Non-pigmented ciliary epithelial cell (primary cell): ENCODE results near the gene THSD4.
"Not testable (repeated sequence)": the region's sequence is repeated elsewhere in the genome, so short reads cannot be mapped to it uniquely, and the experiment has no call there.

Experiments used
- DNase-seq: peaks from one replicate; pipeline ENCODE4 v3.0.0-alpha.2; 2010; ENCODE audit warnings: low read depth

The THSD4 gene

DNA sequence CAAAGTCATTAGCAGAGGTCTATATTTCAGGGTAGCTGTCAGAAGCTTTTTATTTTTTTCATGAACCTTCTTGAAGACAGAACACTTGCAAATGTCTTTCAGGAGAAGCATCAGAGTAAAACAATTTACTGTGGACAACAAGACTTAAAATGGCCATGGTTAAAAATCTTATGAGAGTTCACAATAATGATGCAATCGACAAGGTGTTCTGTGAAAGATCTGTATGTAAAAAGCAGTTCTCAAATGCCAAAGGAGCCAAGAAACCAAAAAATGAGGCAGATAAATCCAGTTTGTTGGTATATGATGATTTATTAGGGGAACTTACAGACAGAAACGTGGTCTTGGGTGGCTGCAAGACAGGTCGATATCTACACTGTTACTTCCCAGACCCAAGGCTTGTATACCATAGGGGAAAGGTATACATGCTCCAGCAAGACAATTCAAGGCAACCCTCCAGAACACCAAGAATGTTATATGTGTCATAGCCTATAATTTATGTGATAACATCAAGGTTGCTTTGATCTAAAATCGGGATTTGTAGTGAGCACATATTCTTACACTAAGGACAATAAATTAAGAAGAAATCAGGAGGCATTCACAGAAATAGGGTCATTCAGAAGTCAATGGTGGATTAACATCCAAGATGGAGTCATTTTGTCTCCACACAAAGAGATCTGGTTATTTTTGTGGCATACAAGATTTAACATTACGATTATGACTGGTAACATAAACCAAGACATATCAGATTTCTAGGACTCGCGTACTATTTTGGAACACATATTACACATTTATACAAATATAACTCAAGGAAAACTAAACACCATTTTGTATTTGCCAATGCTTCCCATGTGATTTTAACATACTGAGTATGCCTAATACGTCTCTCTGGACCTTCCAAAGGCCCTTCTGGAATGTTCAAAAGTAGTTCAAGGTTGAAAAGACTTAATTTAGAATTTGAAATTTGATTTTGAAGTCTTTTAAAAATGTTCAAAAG lies 316.4 kb downstream of the THSD4 start:
- no peak for DNase-seq

DNA sequence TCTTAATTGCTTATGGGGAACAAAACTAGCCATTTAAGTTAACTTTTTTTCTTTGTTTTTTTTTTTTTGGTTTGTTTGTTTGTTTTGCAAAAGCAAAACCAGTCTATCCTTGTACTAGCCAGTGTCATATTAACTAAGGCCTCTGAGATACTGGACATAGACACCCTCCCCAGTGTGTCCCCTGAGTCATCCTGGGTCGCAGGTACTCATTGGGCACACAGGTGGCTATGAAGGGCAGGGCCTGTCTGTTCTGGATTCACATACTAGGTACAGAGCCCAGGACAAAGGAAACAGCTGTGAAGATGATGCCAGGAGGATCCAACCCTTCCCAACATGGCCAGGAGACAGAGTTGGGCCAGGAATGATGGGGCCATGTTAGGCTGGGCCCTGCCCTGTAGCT lies 318.1 kb downstream of the THSD4 start:
- DNase-seq = no peak

DNA sequence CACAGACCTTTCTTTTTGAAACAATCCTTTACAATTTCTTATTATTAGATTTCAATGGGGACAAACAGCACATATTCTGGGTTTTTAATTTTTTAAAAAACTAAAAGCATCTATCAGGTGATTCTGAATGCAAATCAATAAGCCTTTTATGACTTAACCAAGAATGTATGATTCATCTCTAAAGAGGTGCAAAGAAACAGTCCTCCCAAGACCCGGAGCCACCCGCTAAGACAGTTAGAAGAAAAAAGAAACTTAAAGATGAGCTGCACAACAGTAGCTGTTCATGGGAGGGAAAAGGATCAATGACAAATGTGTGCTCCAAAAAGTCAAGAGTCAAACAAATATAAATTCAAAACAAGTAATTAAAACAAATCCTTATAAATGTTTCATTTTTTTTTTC lies 319.5 kb downstream of the THSD4 start:
- DNase-seq = no peak

DNA sequence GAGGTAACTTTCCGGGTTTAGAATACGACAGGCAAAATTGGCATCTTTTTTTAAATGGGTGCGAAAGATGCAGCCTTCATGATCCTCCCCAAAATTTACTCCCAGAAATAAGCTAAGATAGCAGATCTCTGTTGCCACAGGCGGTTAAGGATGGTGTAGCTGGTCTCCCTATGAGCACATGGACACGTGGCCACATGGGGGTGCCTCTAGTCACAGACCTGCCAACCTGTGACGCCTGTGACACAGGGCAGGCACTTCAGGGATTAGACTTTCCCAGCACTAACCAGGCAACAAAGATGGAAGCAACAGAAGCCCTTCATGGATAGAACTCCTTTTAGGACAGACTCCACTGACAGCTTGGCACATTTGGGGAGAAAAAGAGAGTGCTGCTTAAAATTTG lies 320.3 kb downstream of the THSD4 start:
- DNase-seq = no peak

DNA sequence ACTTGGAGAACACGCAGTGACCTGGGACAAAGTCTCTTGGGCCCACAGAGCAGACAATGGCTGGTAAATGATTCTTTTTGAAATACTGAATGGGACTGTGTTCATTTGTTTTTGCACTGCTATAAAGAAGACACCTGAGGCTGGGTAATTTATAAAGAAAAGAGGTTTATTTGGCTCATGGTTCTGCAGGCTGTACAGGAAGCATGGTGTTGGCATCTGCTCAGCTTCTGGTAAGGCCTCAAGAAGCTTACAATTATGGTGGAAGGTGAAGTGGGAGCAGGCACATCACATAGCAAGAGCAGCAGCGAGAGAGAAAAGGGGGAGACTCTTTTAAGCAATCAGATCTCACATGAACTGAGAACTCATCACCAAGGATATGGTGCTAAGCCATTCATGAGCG lies 321.6 kb downstream of the THSD4 start:
- no peak for DNase-seq

DNA sequence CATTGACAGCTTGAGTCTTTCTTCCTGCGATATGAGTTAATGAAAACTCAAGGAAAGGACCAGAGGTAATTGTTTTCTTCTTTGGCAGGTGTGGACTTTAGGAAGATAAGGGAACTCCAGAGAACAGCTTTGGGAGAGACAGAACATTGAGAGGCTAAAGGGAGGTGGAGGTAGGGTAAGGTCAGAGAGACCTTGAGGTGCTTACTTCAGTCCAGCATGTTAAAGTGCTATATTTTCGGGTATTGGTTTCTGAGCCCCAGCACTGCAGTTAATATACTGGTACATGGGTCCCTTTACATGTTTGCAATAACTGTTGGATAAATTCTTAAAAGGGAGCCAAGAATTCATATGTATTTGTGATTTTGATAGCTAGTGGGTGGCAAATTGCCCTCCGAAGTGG lies 322.1 kb downstream of the THSD4 start:
- no peak for DNase-seq

DNA sequence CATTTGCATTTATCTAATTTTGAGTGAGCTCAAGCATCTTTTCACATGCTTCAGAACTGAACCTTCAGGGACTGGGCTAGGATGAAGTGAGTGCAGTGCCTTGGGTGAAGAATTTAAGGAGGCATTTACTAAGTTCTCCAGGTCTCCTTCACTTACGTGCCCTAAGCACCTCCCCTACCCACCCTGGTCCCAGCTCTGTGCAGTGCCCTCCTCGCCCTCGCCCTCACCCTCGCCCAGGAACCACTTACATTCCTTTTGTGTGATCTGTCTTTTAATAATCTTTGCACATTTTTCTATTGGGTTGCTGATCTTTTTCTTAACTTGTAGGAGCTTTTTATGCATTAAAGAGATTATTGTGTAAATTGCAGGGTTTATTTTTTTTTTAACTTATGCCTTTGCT lies 322.6 kb downstream of the THSD4 start:
- DNase-seq = no peak

DNA sequence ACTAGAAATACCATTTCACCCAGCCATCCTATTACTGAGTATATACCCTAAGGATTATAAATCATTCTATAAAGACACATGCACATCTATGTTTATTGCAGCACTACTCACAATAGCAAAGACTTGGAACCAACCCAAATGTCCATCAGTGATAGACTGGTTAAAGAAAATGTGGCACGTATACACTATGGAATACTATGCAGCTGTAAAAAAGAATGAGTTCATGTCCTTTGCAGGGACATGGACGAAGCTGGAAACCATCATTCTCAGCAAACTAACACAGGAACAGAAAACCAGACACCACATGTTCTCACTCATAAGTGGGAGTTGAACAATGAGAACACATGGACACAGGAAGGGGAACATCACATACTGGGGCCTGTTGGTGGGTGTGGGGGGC lies 324.2 kb downstream of the THSD4 start:
- DNase-seq = not testable (repeated sequence)

DNA sequence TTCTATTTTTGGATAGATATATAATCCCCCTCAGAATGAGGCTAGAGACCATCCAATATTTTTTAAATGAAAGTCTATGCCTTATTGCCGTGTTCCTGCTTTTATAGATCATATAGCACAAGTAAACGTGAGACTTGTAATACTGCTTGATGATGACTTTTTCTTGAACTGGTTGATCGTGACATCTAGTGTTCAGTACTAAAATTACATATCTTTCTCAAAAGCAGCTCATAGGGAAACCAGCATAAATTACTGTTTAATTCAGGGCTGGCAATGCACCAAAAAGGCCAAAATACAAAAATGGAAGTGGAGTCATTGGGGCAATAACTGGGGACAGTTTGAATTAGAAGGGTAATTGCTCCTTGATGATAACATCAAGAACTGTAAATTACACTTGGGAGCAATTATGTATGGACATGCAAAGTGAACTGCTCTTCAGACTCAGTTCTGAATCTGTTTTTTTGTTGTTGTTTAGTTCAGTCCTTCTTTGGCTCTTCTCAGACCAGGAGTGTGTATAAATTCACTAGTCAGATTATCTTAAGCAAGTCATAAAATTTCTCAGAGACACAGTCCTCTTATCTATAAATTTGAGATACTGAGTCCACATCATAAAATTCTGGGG lies 325.3 kb downstream of the THSD4 start:
- no peak for DNase-seq

DNA sequence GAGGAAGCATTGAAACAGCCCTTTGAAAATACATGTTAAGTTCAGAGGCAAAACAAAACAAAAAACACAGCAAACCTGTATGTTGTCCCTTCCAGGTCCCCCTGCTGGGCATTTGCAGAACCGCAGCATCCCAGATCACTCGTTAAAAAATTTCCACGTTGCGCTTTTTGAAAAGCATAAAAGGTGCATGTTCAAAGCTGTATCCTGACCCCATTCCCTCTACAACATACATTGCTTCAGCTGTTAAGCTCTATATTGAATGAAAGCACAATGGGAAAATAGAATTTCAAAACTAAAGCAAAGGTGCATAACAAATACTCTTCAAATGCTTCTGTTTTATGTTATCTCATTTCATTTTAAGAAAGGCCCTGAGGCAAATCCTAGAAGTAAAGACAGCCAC lies 328.3 kb downstream of the THSD4 start:
- DNase-seq = no peak

DNA sequence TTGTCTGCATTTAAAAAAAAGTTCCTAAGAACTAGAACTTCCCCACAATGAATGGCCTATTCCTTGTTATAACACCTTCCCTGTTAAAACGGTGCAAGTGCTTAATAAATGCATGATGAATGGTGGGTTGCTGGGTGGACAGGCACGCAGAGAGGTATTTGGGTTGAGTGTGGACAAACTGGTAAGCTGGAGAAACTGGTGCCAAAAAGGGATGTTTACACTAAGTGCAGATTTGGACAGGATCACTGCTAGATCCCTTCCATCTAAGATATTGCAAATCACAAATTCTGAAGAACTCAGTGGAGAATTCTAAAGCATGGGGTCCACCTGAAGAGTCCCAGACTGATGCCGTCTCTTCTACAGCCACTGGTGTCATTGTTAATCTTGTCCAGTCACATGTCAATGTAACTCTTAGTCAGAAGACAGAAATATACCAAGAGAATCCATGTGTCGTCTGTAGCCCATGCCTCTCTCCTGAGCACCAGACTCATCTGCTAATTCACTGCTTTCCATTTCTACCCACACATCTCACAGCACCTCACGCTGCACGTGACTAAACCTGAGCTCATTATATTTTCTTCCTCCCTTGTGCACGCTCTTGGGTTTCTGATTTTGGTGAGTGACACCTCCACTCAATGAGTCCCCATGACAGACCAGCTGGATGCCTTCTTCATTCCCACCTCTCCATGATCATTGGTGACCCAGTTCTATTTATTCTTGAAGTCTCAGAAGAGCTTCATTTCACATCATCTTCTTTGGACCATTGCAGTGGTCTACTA lies 328.9 kb downstream of the THSD4 start:
- DNase-seq = no peak

DNA sequence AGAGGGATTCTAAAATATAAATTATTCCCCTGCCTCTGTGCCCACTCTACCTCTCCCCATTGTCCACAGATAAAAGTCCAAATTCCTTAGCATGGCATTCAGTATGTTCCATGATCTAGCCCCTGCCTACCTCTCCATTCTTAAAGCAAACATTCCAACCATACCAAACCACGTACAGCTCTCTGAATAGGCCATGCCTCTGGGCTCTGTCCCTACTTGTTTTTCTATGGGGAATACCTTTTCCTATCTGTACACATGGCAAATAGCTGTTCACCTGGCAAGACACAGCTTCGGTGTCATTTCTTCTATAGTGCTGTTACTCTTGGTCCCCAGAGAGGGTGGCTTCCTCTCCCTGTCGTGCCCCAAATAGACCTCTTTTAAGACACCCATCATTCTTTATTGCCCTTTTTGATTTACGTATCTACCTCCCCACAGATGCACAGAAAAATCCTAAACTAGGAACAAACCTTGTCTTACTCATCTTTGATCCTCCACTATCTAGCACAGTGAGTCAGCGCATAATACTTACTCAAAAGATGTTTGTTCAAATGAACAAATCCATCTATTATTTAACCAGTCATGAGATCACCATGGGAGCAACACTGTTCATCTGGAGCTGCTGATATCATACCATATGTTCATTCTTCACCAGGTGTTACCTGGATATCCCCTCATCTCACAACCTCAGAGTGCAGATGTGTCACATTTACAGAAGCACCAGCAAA lies 329.8 kb downstream of the THSD4 start:
- DNase-seq = no peak

DNA sequence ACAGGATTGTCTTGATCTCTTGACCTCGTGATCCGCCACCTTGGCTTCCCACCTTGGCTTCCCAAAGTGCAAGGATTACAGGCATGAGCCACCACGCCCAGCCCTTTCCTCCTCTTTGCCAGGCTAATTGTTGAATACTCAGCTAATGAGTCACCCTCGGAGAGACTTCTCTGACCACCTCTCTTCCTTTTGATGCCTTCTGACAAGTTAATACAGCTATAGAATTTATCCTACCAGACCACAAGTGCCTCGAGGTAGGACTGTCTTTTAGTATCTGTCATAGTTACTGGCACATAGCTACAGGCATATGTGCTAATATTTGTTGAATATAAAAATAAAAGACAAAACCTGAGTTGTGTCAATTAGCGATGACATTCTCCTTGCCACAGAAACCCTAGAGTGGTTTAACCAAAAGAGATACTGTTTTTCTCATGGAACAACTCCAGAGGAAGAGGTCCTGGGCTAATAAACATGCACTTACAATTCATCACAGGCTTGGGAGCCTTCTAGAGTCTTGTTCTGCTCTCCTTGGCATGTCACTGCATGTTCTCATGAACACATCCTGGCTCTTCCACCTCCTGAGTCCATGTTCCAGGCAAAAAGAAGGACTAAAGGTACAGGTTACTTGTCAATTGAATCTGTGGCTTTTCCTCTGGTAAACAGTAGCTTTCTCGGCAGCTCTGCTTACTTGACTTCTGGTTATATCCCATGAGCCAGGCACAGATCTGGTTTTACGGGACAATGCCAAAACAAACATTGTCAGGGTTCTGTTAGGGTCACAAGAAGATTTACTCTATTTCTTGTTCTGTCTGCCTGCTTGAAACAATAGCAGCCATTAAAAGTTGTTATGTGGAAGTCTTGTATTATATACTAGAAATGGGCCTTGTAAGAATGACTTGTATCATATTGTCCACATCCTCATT lies 332.3 kb downstream of the THSD4 start:
- no peak for DNase-seq

DNA sequence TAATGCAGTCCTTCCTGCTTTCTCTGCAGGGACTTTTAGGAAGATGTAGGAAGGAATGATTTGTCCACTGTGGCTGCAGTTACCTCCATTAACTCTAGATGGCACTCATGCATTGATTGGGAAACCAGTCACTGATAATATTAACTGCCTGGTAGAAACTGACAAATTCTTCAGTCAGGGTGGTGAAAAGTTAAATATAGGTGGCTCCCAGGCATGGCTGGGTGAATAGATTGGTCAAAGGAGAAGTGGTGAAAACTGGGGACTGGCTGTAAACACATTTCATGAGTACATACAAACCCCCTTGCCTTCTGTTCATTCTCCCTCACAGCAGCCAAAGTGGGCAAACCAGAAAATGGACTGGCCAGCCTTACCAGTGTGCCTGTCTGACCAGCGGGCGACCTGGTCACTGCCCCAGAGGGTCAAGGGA lies 333.4 kb downstream of the THSD4 start:
- DNase-seq = peak; percentile 45

DNA sequence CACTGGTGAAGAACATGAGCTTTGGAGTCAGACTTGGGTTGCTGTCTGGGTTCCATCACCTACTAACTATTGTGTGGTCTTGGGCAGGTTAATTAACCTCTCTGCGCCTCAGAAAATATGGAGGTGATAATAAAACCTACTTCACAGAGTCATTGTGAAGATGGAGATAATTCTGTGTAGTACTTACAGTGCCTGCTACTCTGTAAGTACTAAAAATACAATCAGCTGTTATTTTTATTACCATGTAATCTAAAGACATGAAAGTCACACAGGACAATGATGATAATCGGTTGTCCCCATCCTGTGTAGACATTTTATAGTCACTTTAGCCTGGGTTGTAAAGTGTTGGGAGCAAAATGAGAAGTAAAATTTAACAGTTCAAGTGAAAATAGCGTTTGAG lies 334.1 kb downstream of the THSD4 start:
- no peak for DNase-seq

DNA sequence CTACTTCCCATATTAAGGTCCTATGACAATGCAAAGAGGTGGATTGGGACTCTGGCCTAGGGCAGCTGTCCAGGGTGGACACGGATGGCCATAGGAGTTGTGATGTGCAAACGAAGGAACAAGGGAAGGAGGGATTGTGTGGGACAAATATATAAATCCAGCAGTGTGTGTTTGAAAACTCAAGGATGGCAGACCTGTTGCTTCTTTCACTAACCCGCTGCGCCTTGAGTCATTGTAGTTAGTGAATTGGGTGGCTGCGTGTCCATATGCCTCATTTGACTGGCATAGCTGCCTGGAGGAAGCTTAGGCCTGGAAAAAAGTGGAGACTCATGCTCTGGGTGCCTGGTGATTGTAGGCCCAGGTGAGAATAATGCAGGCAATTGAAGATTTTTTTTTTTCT lies 334.7 kb downstream of the THSD4 start:
- no peak for DNase-seq

DNA sequence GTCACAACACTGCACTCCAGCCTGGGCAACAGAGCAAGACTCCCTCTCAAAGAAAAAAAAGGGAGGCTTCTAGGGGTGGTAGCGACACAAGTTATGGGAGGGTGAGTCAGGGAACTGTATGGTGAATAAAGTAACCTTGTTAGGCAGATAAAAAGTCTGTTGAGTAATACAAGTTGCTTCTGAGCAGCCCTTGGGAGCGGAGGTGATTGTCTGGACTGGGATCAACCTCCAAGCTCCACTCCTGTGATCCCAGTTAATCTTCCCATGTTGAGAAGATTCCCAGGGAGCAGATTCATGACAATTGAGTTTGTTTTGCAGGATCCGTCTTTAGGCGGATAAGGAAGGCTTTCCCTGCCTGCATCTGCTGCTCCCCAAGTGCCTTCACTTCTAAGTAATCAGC lies 335.9 kb downstream of the THSD4 start:
- DNase-seq = no peak

DNA sequence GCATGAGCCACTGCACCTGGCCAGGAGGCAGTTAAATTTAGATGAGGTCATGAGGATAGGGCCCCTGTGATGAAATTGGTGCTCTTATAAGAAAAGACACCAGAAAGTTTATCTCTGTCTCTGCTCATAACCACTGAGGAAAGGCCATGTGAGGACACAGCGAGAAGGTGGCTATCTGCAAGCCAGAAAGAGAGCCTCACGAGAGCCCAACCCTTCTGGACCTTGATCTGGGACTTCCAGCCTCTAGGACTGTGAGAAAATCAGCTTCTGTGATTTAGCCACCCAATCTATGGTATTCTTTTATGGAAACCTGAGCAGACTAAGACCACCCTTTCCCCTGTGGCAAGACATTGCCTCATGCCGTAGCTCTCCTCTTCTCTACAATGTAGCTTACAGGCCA lies 337.6 kb downstream of the THSD4 start:
- no peak for DNase-seq

DNA sequence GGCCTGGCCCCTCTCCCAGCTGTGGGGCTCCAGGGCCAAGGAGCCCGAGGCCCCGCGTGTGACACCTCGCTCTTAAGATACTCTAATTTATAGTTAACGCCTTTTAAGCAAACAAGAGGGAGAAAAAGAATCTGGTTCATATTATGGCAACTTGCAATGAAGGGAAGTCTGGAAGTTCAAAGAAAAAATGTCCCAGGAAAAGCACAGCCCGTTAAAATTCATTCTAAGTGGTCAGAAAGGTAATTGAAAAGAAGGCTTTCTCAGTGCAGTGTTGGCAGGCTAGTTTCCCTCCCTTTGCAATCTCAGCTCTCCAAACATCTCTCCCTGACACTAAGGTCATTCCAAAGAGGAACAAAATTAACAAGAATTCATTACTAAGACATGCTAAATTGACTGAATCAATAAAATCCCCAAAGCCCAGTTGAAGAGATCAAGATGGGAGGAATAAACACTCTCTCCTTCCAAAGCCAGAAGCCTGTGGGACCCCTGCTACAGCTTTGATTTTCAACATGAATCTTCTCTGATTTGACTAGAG lies 339.3 kb downstream of the THSD4 start:
- DNase-seq = no peak

DNA sequence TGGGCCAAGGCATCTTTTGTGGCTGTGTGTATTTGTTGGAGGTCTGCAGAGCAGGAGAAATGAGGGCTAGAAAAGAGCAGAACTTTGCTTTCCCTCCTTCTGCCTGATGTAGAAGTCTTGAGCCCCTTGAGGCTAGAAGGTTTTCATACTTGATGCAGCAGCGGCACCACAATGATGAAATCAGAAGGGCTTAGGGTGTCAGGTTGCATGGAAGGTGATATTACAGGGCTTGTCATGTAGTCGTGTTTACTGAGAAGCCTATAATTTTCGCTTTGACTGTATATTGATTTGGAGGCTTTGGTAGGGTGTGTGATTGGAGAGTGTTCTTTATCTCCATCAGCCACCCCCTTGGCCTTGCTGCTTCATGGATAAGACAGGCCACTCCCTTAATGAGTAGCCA lies 339.8 kb downstream of the THSD4 start:
- DNase-seq = no peak

DNA sequence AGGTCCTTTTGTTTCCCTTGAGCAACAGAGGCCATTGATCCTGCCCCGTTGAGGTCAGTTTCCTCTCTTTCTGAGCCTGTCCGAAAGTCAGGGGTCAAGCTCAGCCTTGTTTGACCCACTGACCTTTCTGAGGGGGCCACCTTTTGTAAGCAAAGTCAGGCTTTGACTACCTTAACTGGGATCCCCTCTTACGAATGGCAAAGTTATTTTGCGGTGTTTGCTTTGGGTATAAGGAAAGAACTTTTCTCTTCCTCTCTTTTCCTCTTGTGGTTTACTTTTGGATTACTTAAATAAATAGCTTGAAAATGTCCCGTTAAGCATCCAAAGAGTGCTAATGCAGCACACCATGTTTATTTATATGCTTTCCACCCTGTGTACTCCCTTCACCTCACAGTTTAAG lies 340.6 kb downstream of the THSD4 start:
- DNase-seq = no peak
